ENCODE results near the gene SFXN5. TPM values are rescaled to one million over a fixed set of nuclear protein-coding genes. Genes with fewer than 3 reads are reported as not detected.

Gene SFXN5
- total RNA-seq, 2 donors from 2014 or later = 16.1 to 26.4 TPM

DNA sequence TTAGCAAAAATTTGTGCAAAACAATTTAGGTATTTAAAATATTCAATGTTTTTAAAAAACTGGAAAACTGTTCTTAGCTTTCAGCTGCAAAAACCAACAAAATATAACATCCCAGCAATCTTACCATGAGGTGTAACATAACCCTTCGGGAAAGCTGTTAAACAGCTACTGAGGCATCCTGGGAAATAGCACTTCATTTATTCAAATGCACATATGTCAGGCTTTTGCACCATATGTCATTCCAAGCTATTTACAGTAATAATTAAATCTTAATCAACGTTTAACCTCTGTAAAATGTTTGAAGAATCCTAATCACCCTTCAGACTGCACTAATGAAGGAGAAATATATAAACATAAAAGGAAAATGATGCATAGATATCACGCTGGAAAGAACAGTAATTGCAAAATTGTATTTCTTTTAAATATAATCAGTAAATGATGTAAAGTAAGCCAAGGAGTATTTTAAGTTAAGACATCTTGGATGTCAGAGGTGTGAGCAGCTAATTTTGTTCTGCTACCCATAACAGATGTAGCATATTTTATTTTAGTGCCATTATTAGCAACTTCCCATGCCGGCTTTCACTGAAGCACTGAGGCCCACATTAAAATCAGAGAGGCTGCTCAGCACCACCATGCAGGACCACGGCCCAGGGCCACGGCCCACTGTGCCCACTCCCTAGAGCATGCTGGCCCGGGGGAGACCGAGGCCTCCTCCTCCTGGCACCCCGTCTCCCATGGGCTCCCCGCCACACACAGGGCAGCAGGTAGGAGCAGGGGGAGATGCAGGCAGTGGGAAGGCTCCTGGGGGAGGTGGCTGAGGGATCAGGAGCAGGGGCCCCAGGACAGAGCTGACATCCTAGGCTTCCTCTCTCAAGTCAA is 123.3 kb downstream of the SFXN5 start:
- no peaks in the 10 kb centered on the region for H3K9me3 ChIP-seq
- no peaks in the 10 kb centered on the region for H3K4me1 ChIP-seq
- TF ChIP-seq, protein P1, sequence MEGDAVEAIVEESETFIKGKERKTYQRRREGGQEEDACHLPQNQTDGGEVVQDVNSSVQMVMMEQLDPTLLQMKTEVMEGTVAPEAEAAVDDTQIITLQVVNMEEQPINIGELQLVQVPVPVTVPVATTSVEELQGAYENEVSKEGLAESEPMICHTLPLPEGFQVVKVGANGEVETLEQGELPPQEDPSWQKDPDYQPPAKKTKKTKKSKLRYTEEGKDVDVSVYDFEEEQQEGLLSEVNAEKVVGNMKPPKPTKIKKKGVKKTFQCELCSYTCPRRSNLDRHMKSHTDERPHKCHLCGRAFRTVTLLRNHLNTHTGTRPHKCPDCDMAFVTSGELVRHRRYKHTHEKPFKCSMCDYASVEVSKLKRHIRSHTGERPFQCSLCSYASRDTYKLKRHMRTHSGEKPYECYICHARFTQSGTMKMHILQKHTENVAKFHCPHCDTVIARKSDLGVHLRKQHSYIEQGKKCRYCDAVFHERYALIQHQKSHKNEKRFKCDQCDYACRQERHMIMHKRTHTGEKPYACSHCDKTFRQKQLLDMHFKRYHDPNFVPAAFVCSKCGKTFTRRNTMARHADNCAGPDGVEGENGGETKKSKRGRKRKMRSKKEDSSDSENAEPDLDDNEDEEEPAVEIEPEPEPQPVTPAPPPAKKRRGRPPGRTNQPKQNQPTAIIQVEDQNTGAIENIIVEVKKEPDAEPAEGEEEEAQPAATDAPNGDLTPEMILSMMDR (IDR thresholded peaks at IDR 0.05) = no peak
- H3K27ac ChIP-seq = no peak overlapping the region
- no peaks in the 10 kb centered on the region for H3K27me3 ChIP-seq
- no peak overlapping the region for H3K4me3 ChIP-seq
- no peak for DNase-seq
- no peaks in the 10 kb centered on the region for H3K36me3 ChIP-seq
- H3K9ac ChIP-seq (ENCODE audit: low read depth in 2 of 2, low read length in 2 of 2) = no peak overlapping the region
- intact Hi-C loops (cut with DNase I) = no loop called here

DNA sequence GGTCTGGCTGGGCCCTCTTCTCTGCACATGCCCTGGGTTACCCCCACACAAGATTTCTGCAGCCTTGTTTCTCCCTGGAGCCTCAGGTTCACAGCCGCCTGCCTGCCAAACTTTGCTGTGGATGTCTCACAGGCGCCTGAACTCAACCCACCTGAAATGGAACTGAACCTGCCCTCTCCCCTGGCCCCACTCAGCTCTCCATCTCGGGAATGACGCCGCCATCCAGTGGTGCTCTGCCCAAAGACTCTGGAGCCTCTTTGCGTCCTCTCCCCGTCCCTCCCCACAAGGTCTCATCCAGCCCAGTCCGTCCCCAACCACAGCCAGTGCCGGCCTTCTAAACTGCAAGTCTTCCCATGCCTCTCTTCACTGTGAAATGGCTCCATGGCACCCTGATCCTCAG is 125.0 kb downstream of the SFXN5 start:
- no peaks in the 10 kb centered on the region for H3K36me3 ChIP-seq
- intact Hi-C loops (cut with DNase I) = no loop called here

DNA sequence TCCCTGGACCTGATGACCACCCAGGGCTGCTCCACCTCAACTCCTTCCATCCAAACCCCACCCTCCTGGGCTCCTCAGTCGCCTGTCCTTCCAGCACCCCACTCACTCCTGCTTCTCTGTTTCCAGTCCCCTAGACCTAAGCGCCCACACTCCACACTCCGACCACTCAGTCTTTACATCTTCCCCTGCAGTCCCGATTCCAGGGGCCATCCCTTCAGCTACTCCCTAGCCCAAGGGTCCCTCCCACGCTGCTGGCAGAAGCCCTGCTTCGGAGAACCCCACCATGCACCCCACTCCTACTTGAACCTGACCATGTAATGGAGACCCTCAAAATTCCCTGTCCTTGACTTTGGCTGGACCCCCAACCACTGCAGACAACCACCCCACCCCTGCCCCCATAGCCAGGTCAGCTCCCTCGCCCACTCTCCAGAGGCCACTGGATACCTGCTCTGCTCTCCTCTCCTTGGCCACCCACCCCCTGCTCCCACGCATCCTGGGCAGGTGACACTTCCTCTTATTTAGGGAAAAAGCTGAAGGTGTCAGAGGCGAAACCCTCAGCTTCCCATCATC is 126.0 kb downstream of the SFXN5 start:
- H3K27me3 ChIP-seq = no peaks in the 10 kb centered on the region
- no peak overlapping the region for H3K4me3 ChIP-seq
- no peaks in the 10 kb centered on the region for H3K4me1 ChIP-seq
- H3K36me3 ChIP-seq = no peaks in the 10 kb centered on the region
- intact Hi-C loops (cut with DNase I) = no loop called here
- DNase-seq = no peak
- TF ChIP-seq, protein P1 (IDR thresholded peaks at IDR 0.05) = no peak
- no peak overlapping the region for H3K9ac ChIP-seq (ENCODE audit: low read depth in 2 of 2, low read length in 2 of 2)
- no peak overlapping the region for H3K27ac ChIP-seq
- H3K9me3 ChIP-seq = no peaks in the 10 kb centered on the region

More for the DNA sequence above, 125.0 kb downstream of the SFXN5 start:
- Histone ChIP-seq H3K9me3 (no peaks in the 10 kb centered on the region), H3K4me3 (no peak overlapping the region), H3K9ac (ENCODE audit: low read depth in 2 of 2, low read length in 2 of 2) (no peak overlapping the region), H3K27me3 (no peaks in the 10 kb centered on the region), H3K27ac (no peak overlapping the region), H3K4me1 (no peaks in the 10 kb centered on the region)
- DNase-seq = no peak
- TF ChIP-seq, protein P1 (IDR thresholded peaks at IDR 0.05) = no peak

DNA sequence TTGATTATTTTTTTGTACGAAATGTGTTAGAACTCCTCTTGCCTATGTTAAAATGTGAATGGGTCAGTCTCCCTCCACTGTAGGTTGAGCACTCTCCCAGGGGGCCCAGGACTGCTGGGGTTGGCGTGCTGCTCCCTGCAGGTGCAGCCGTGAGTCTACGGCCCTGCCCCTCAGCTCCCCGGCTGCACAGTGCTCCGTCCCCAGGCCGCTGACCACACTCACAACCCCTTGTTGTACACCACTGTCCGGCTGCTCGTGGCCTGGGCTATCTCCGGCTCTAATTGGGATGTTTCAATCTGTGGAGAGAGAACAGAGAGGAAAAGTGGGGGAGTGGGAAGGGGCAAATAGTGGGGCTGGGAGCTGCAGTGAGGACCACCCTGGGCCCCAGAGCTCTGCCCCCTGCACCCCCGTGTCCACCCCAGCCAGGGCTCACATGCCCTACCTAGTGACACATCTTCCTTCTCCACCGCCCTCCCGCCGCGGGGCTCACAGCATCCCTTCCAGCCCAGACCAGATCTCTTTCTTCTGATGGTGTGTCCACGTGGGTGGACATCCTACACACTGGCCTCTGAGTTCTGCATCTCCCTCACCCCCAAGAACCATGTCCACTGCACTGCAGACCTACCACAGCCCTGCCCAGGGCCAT is 126.6 kb downstream of the SFXN5 start:
- no peak overlapping the region for H3K27ac ChIP-seq
- TF ChIP-seq, protein P1 (IDR thresholded peaks at IDR 0.05) = no peak
- DNase-seq = no peak
- intact Hi-C loops (cut with DNase I) = no loop called here
- H3K36me3 ChIP-seq = no peaks in the 10 kb centered on the region
- H3K9me3 ChIP-seq = no peaks in the 10 kb centered on the region
- H3K9ac ChIP-seq (ENCODE audit: low read depth in 2 of 2, low read length in 2 of 2) = no peak overlapping the region
- H3K4me3 ChIP-seq = no peak overlapping the region
- H3K27me3 ChIP-seq = no peaks in the 10 kb centered on the region
- no peaks in the 10 kb centered on the region for H3K4me1 ChIP-seq

DNA sequence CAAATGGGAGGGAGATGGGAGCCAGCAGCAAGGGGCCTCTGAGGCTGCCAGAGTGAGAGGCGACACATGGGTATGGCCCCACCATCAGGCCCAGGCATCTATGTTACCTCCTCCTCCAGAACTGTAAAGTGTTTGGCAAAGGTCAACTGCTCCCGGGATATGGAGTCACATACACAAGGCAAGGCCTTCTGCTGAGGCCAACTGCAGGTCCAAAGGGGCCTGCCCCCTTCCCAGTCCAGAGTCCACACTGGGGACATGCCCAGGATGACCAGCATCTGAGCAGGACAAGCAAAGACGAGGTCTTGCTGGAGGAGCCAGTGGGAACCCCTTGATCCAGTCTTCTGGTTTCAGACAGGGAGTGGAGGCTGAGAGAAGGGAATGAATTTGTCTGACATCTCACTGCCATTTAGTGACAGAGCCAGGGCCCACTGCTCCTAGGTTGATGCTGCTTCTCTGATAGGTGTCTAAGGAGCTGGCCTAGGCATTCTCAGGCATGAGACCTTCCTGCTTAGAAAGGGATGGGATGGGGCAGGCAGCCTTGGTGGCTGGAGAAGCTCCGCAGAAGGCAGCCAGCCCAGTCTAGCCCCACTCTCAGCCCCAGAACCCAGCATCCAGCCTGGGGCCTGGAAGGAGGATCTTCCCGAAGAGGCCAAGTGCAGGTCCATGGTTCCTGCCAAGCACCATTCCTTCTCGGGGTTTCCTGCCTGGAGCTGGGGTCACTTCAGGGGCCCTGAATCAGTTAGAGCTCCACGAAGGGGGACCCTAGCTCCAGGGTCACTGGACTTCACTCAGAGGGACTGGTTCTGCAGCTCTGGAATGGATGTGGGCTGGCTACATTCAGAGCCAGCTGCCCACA is 127.7 kb downstream of the SFXN5 start:
- H3K9me3 ChIP-seq = no peaks in the 10 kb centered on the region
- no peaks in the 10 kb centered on the region for H3K27me3 ChIP-seq
- intact Hi-C loops (cut with DNase I) = no loop called here
- H3K27ac ChIP-seq = no peak overlapping the region
- no peaks in the 10 kb centered on the region for H3K4me1 ChIP-seq
- TF ChIP-seq, protein P1 (IDR thresholded peaks at IDR 0.05) = no peak
- H3K4me3 ChIP-seq = no peak overlapping the region
- DNase-seq = no peak
- H3K9ac ChIP-seq (ENCODE audit: low read depth in 2 of 2, low read length in 2 of 2) = no peak overlapping the region
- H3K36me3 ChIP-seq = no peaks in the 10 kb centered on the region
